COLO668 (cell line): Measurements from ENCODE around the gene HMGB2.

Source experiments
- DNase-seq: peaks from one replicate; lab custom pipeline; 2025; ENCODE audit not compliant: unreplicated experiment; lab: John Stamatoyannopoulos, UW

HMGB2 gene

GRCh38 chr4:173334891-173335752 lies 964 bp upstream of the HMGB2 start:
- DNase-seq = peak; percentile 93

GRCh38 chr4:173333658-173334084 lies 487 bp downstream of the HMGB2 start:
- peak; percentile 65 for DNase-seq

- no peak for DNase-seq
Measured at GRCh38 chr4:173332963-173333657, 1.0 kb downstream of the HMGB2 start.

GRCh38 chr4:173332021-173332487 lies 2.1 kb downstream of the HMGB2 start:
- DNase-seq = no peak

- no peak for DNase-seq
Measured at GRCh38 chr4:173330590-173330989, 3.6 kb downstream of the HMGB2 start.

- DNase-seq = no peak
Measured at GRCh38 chr4:173328236-173328901, 5.8 kb downstream of the HMGB2 start.

GRCh38 chr4:173325007-173325736 lies 9.0 kb downstream of the HMGB2 start:
- DNase-seq = no peak

GRCh38 chr4:173319696-173320095 lies 14.5 kb downstream of the HMGB2 start:
- DNase-seq = no peak

- no peak for DNase-seq
Measured at GRCh38 chr4:173318648-173319211, 15.4 kb downstream of the HMGB2 start.

- DNase-seq = no peak
Measured at GRCh38 chr4:173318240-173318639, 15.9 kb downstream of the HMGB2 start.

GRCh38 chr4:173317004-173317403 lies 17.2 kb downstream of the HMGB2 start:
- peak; percentile 19 for DNase-seq

- no peak for DNase-seq
Measured at GRCh38 chr4:173316060-173316459, 18.1 kb downstream of the HMGB2 start.

GRCh38 chr4:173314715-173315114 lies 19.4 kb downstream of the HMGB2 start:
- DNase-seq = no peak

GRCh38 chr4:173311368-173311767 lies 22.8 kb downstream of the HMGB2 start:
- no peak for DNase-seq

- DNase-seq = no peak
Measured at GRCh38 chr4:173307778-173308177, 26.4 kb downstream of the HMGB2 start.

- no peak for DNase-seq
Measured at GRCh38 chr4:173301518-173302201, 32.5 kb downstream of the HMGB2 start.

GRCh38 chr4:173294444-173294843 lies 39.7 kb downstream of the HMGB2 start:
- no peak for DNase-seq

GRCh38 chr4:173293663-173294062 lies 40.5 kb downstream of the HMGB2 start:
- DNase-seq = no peak

GRCh38 chr4:173291899-173292298 lies 42.3 kb downstream of the HMGB2 start:
- DNase-seq = no peak

GRCh38 chr4:173289353-173289727 lies 44.8 kb downstream of the HMGB2 start:
- DNase-seq = no peak
